OCI-LY1 (cell line): ENCODE data around the gene ZBTB21.

Source experiments
- H2AFZ ChIP-seq: fragments of 200-600 bp; sonication (generic), shearing (Covaris generic); 2 replicates; pipeline ENCODE4 v1.6.0; 2014; ENCODE audit warnings: antibody characterized with exemption, mild to moderate bottlenecking, low read length
- H3F3A ChIP-seq: fragments of 200-600 bp; sonication (generic), shearing (Covaris generic); 2 replicates; pipeline ENCODE4 v1.6.0; 2014; ENCODE audit warnings: mild to moderate bottlenecking, antibody characterized with exemption, low read length, moderate library complexity; ENCODE audit not compliant: insufficient read depth
- H3K27ac ChIP-seq: fragments of 200-600 bp; sonication (generic); 2 replicates; pipeline ENCODE4 v1.5.1; 2014; ENCODE audit warnings: low read length, mixed run types, mild to moderate bottlenecking, low read depth; ENCODE audit not compliant: poor library complexity, severe bottlenecking
- H3K27me3 ChIP-seq: fragments of 200-600 bp; sonication (generic); 2 replicates; pipeline ENCODE4 v1.6.0; 2014; ENCODE audit warnings: antibody characterized with exemption, mild to moderate bottlenecking, low read length, moderate library complexity; ENCODE audit not compliant: insufficient read depth
- H3K36me3 ChIP-seq: fragments of 200-600 bp; sonication (generic); 2 replicates; pipeline ENCODE4 v1.6.1; 2014; ENCODE audit warnings: mild to moderate bottlenecking, antibody characterized with exemption, low read length, moderate library complexity, mixed read lengths; ENCODE audit not compliant: insufficient read depth
- H3K4me1 ChIP-seq: fragments of 200-600 bp; sonication (generic); 2 replicates; pipeline ENCODE4 v1.5.1; 2014; ENCODE audit warnings: mild to moderate bottlenecking, low read length, moderate library complexity; ENCODE audit not compliant: insufficient read depth, severe bottlenecking
- H3K4me2 ChIP-seq: fragments of 200-600 bp; sonication (generic), shearing (Covaris generic); 2 replicates; pipeline ENCODE4 v1.6.1; 2014; ENCODE audit warnings: low read length
- H3K4me3 ChIP-seq: fragments of 200-600 bp; sonication (generic); 2 replicates; pipeline ENCODE4 v1.5.1; 2014; ENCODE audit warnings: low read length, low read depth, mild to moderate bottlenecking, mixed read lengths; ENCODE audit not compliant: poor library complexity, severe bottlenecking
- H3K79me2 ChIP-seq: fragments of 200-600 bp; shearing (Covaris generic); 2 replicates; pipeline ENCODE4 v1.6.1; 2016; ENCODE audit warnings: mixed run types, low read length, mixed read lengths; ENCODE audit not compliant: insufficient read depth
- H3K9ac ChIP-seq: fragments of 200-600 bp; sonication (generic), shearing (Covaris generic); 2 replicates; pipeline ENCODE4 v1.6.1; 2014; ENCODE audit warnings: mild to moderate bottlenecking, low read length, mixed read lengths
- H3K9me2 ChIP-seq: fragments of 200-600 bp; sonication (generic), shearing (Covaris generic); 2 replicates; pipeline ENCODE4 v1.6.1; 2014; ENCODE audit warnings: low read depth, mild to moderate bottlenecking, low read length, mixed read lengths
- H3K9me3 ChIP-seq: fragments of 200-600 bp; shearing (Covaris generic); 2 replicates; pipeline ENCODE4 v1.6.1; 2014; ENCODE audit warnings: low read length, mixed read lengths
- H4K20me1 ChIP-seq: fragments of 200-600 bp; sonication (generic), shearing (Covaris generic); 2 replicates; pipeline ENCODE4 v1.6.0; 2016; ENCODE audit warnings: mild to moderate bottlenecking, low read length; ENCODE audit not compliant: insufficient read depth
- CTCF ChIP-seq: fragments of 200-600 bp; sonication (generic), shearing (Covaris generic); IDR thresholded peaks from 2 replicates; pipeline ENCODE4 v1.5.1; 2017; ENCODE audit warnings: mild to moderate bottlenecking, antibody characterized with exemption, low read length, moderate library complexity, mixed read lengths
- EZH2 ChIP-seq: fragments of 200-600 bp; sonication (generic), shearing (Covaris generic); IDR thresholded peaks from 2 replicates; pipeline ENCODE4 v1.8.0; 2017; ENCODE audit warnings: borderline replicate concordance, mixed run types, mild to moderate bottlenecking, antibody characterized with exemption, low read length, moderate library complexity, mixed read lengths

ZBTB21 gene

GRCh38 chr21:41943851-41944250 lies 66.3 kb downstream of the ZBTB21 start:
- H3K79me2 ChIP-seq: no peaks in the 10 kb centered on the region
- no peak overlapping the region for H3K4me2 ChIP-seq
- no peaks in the 10 kb centered on the region for H3K4me1 ChIP-seq
- H4K20me1 ChIP-seq: no peaks in the 10 kb centered on the region
- H3K36me3 ChIP-seq: peaks cover 5% of the 10 kb centered on the region; the same call in 1 of the 2 replicates
- no peak overlapping the region for H2AFZ ChIP-seq
- no peaks in the 10 kb centered on the region for H3F3A ChIP-seq
- no peak for TF ChIP-seq CTCF
- TF ChIP-seq EZH2: no peak
- H3K4me3 ChIP-seq: no peak overlapping the region
- H3K27me3 ChIP-seq: peaks cover 10% of the 10 kb centered on the region
- H3K9me3 ChIP-seq: peaks cover 6% of the 10 kb centered on the region; the same call in 1 of the 2 replicates
- no peak overlapping the region for H3K9ac ChIP-seq
- H3K27ac ChIP-seq: no peak overlapping the region
- H3K9me2 ChIP-seq: no peaks in the 10 kb centered on the region

GRCh38 chr21:41942457-41942856 lies 67.7 kb downstream of the ZBTB21 start:
- Histone ChIP-seq H3K4me1 (no peaks in the 10 kb centered on the region), H3K79me2 (no peaks in the 10 kb centered on the region), H3K27ac (no peak overlapping the region), H2AFZ (no peak overlapping the region), H3K9me3 (peaks cover 6% of the 10 kb centered on the region; the same call in 1 of the 2 replicates), H3K4me3 (no peak overlapping the region), H4K20me1 (no peaks in the 10 kb centered on the region), H3K9ac (no peak overlapping the region), H3K27me3 (peaks cover 10% of the 10 kb centered on the region), H3K9me2 (no peaks in the 10 kb centered on the region), H3K36me3 (peaks cover 5% of the 10 kb centered on the region; the same call in 1 of the 2 replicates), H3K4me2 (no peak overlapping the region), H3F3A (no peaks in the 10 kb centered on the region)
- TF ChIP-seq CTCF (no peak), EZH2 (no peak)

- TF ChIP-seq CTCF (no peak), EZH2 (no peak)
- Histone ChIP-seq H3K4me3 (no peak overlapping the region), H3K36me3 (peaks cover 5% of the 10 kb centered on the region; the same call in 1 of the 2 replicates), H3K9ac (no peak overlapping the region), H4K20me1 (no peaks in the 10 kb centered on the region), H3F3A (no peaks in the 10 kb centered on the region), H3K4me1 (no peaks in the 10 kb centered on the region), H3K9me3 (peaks cover 6% of the 10 kb centered on the region; the same call in 1 of the 2 replicates), H2AFZ (no peak overlapping the region), H3K79me2 (no peaks in the 10 kb centered on the region), H3K27ac (no peak overlapping the region), H3K27me3 (peaks cover 10% of the 10 kb centered on the region), H3K4me2 (no peak overlapping the region), H3K9me2 (no peaks in the 10 kb centered on the region)
Measured at GRCh38 chr21:41941941-41942340, 68.2 kb downstream of the ZBTB21 start.
